Heart left ventricle (tissue), 13 donors: ENCODE data around the gene RRM2.

Experiments used
- POLR2A ChIP-seq, 2 donors: fragments of 450-650 bp; IDR thresholded peaks; one replicate each; pipeline ENCODE4 v1.6.1; 2017; ENCODE audit warnings: antibody characterized with exemption in 2 of 2, mild to moderate bottlenecking in 2 of 2, moderate library complexity in 2 of 2
- TF ChIP-seq, protein P1 (sequence below), 12 donors: fragments of 200-600 bp; sonication (generic) in 4 of 12; IDR thresholded peaks; one replicate each; pipeline versions ENCODE4 v1.5.0 to v1.8.0; 2018 to 2022; ENCODE audit warnings: antibody characterized with exemption in 12 of 12, mild to moderate bottlenecking in 5 of 12
- donor health status: ischemic (EF 13 %, LVEDD 7.1; RV severe dilation, severe dysfunction).
- donor health status: DM: no; HTN: yes; CAD: no.
- donor health status: DM: no; HTN: no; CAD: no.
- donor health status: ischemic (EF 25% LVEDD 6.9; RV normal size, moderate dysfunction).
- donor health status: ischemic (EF 25% LVEDD 5.7; RV mildly dilated, moderate dysfunction).
- donor health status: ischemic (EF 35%, LVEDD 5.7; RV mildly dilated, moderate dysfunction).
- donor health status: nonischemic (EF 11% LVEDD 7.7; RV severe dilation, severe dysfunction).
- donor health status: DM: yes; HTN: yes; CAD: no.
- donor health status: PGD.
- donor health status: ischemic (EF 29% LVEDD 5.4; RV normal size, mild dysfunction).
- donor health status: nonischemic (EF 23%, LVEDD 6.1; RV moderate dilation, normal function).

DNA sequence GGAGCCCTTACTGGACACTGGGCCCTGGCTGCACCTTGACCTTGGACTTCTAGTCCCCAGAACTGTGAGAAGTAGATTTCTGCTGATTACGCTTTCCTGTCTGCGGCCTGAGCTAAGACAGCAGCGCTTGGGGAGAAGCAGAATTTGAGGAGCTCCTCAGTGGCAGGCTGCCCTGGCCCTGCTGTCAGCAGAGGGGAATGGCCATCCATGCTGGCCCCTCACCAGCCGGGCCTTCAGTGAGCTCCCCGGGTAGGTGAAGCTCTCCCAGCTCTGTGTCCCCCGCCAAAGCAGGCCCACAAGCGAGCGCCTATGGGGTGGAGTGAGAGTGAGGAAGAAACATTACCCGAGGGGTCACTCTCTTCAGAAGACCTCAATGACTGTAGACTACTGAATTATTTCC is 51.6 kb downstream of the RRM2 start:
- TF ChIP-seq, protein P1, sequence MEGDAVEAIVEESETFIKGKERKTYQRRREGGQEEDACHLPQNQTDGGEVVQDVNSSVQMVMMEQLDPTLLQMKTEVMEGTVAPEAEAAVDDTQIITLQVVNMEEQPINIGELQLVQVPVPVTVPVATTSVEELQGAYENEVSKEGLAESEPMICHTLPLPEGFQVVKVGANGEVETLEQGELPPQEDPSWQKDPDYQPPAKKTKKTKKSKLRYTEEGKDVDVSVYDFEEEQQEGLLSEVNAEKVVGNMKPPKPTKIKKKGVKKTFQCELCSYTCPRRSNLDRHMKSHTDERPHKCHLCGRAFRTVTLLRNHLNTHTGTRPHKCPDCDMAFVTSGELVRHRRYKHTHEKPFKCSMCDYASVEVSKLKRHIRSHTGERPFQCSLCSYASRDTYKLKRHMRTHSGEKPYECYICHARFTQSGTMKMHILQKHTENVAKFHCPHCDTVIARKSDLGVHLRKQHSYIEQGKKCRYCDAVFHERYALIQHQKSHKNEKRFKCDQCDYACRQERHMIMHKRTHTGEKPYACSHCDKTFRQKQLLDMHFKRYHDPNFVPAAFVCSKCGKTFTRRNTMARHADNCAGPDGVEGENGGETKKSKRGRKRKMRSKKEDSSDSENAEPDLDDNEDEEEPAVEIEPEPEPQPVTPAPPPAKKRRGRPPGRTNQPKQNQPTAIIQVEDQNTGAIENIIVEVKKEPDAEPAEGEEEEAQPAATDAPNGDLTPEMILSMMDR (IDR thresholded peaks at IDR 0.05), result no peak
- TF ChIP-seq POLR2A (IDR thresholded peaks at IDR 0.05), result no peak
